HS-27A (cell line): Measurements from ENCODE around the gene KANSL3.
A peak's percentile ranks its signal among the peaks of the same experiment; 100 is the strongest.
"Not testable (repeated sequence)": the region's sequence is repeated elsewhere in the genome, so short reads cannot be mapped to it uniquely, and the experiment has no call there.

ENCODE experiments used
- DNase-seq: peaks from one replicate; pipeline ENCODE4 v3.0.0-alpha.2; 2012; ENCODE audit warnings: low read depth, missing footprints

Gene KANSL3

DNA sequence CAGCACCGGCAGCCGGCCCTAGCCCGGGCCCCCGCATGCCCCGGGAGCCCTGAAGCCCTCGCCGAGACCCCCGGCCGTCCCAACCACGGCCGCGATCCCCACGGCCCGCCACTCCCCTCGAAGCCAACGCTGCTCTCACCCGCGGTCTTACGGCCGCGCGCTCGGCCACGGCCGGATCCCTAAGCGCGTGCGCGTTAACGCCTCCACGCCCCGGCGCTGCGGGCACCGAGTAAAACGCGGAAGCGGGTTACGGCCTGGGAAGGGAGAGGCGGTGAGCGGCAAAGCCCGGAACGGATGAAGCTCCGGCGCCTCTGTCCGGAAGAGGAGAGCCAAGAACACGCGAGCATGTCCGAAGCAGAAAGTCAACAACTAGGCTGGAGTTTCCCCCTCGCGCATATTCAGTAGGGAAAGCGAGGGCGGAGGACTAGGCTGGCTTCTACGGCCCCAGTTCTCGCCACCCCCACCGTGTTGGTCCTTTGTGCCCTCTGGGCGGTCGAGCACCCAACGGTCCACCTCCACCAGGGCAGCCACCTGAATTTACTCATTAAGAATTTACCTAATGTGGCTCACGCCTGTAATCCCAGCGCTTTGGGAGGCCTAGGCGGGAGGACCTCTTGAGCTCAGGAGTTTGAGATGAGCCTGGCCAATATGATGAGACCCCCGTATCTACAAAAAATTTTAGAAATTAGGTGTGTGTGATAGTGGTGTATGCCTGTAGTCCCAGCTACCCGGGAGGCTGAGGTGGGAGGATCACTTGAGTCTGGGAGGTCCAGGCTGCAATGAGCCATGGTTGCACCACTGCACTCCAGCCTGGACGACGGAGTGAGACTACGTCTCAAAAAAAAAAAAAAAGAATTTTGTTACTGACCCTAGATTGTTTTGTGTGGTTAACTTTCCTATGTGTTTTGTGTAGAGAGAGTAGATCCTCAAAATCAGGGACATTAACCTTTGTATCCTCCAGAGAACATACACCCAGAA lies at the start of gene KANSL3:
KANSL3 (minus strand) TSS at position 169 of the 978 bp plus-strand sequence. CDS start 1,177 bp downstream, outside the sequence.
- peak; percentile 81 for DNase-seq

GRCh38 chr2:96687266-96687665 lies 49.2 kb upstream of the KANSL3 start:
- DNase-seq = no peak

DNA sequence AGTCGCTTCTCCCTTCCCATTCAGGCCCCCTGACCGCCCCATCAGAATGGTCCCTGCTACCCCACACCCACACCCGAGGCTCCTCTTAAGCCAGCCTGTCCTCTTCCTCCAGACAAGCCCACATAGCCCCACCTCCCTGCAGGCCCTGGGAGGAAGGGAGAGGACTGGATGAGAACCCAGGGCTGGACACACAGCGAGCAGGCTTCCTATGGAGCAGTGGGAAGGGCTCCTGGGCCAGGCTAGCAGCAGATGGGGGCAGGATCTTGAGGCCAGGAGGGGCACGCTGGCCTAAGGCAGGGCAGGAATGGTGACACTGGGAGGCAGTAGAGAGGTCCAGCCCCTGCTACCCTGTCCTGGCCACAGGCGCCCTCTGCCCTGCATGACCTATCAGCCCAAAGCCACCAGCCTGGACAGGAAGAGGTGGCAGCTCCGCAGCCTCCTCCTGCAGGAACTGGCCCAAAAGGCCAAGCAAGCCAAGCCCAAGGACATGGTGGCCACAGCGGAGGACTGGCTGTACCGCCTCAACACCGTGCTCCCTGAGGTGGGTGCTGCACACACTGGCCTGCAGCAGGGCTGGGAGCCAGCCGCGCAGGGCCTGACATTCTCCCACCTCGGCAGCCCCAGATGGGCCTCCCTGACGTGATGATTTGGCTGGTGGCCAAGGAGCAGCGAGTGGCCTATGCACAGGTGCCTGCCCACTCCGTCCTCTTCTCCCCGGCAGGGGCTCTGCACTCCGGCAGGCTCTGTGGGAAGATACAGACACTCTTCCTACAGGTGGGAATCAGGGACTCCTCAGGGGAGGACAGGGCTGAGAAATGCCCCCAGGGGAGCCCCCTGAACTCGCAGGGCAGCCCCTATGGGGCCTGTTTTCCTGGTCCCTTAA lies 47.7 kb upstream of the KANSL3 start:
- no peak for DNase-seq

GRCh38 chr2:96684883-96685576 lies 46.9 kb upstream of the KANSL3 start:
- DNase-seq = no peak

GRCh38 chr2:96683972-96684820 lies 46.1 kb upstream of the KANSL3 start:
- no peak for DNase-seq

DNA sequence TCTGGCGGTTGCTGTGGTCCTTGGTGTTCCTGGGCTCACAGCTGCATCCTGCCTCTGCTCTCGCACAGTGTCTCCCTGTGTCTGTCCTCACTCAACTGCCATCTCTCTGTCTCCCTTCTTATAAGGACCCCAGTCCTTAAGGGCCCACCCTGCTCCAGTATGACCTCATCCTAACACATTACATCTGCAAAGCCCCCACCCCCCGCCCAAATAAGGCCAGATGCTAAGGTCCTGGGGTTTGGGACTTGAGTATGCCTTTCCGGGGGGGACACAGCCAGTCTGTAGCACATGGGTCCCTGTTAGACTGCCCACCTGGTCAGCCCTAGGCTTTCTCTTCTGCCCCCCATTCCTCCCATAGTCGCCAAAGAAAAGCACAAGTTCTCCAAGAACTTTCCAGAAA lies 45.2 kb upstream of the KANSL3 start:
- DNase-seq = no peak

GRCh38 chr2:96681540-96681939 lies 43.4 kb upstream of the KANSL3 start:
- no peak for DNase-seq

GRCh38 chr2:96680561-96681141 lies 42.5 kb upstream of the KANSL3 start:
- no peak for DNase-seq

DNA sequence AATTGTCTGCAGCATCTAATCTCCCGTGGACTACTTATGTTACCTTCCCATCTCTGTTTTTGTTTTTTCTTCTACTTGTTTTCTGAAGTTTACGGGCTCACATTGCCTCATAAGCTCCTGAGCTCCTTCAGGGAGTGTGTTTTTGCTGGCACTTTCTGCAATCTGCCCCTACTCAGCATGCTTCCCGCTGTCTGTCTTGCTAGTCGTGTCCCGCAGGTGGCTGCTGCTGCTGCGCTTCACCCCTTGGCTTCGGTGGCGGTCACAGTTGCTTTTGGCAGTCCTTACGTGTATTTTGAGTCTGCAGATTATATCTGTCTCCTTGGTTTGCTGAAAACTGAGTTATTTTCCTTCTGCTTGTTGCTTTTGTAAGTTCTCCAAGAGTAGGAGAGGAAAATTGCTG lies 41.7 kb upstream of the KANSL3 start:
- DNase-seq = no peak

DNA sequence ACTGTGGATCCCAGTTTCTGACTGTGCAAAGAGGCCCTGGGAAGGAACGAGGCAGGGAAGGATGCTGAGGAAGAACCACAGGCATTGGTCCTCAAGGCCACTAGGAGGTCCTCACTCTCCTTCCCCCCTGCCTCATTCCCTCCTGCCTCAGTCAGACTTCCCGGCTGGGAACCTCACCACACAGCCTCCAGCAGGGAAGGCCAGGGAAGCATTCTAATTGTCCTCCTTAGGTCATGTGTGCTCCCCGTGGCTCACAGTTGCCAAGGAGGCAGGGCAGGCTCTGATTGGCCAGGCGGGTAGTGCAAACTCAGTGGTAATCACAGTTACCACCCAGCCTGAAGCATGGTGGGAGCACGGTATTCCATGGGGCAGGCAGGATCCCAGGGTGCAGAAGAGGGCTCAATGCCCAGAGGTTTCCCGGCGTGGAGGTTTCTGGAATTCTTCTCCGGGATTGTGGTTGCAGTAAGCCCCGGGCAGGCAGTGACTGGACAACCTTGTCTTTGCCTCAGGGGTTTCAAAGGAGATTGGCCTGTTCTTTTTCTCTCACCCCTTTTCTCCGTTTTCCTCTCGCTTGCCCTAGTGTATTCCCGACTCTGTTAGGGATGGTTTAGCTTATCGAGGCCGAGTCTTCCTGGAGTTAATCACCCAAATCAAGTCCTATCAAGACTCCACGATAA lies 31.6 kb upstream of the KANSL3 start:
- no peak for DNase-seq

DNA sequence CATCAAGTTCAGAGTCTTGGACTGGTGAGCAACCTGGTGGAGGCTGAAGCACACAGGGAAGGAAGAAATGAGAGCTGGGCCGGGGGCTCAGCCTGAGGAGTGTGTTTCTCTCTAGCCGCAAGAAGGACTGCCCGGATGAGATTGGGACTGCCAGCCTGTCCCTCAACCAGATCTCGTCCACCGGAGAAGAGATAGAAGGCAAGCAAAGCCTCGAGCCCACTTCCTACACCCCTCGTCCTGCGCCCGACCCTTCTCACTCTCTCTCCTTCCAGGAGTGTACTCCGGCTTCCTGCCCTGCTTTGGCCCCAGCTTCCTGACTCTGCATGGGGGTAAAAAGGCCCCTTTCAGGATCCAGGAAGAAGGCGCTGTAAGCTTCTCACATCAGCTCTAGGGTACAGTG lies 30.7 kb upstream of the KANSL3 start:
- DNase-seq = no peak

DNA sequence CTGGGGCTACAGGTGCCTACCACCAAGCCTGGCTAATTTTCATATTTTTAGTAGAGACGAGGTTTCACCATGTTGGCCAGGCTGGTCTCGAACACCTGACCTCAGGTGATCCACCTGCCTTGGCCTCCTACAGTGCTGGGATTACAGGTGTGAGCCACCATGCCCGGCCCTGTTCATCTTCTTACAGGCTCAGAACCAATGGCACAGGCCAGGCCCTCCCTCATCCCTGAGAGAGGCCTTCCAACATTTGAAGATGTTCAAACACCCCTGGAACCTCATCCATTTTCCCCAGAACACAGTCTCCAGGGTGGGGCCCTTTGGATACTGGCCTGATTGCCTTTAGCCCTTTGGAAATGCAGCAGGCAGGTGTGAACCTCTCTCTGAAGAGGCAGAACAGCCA lies 27.6 kb upstream of the KANSL3 start:
- not testable (repeated sequence) for DNase-seq

GRCh38 chr2:96665083-96665569 lies 27.0 kb upstream of the KANSL3 start:
- peak; percentile 87 for DNase-seq

GRCh38 chr2:96664366-96664925 lies 26.3 kb upstream of the KANSL3 start:
- DNase-seq = no peak

DNA sequence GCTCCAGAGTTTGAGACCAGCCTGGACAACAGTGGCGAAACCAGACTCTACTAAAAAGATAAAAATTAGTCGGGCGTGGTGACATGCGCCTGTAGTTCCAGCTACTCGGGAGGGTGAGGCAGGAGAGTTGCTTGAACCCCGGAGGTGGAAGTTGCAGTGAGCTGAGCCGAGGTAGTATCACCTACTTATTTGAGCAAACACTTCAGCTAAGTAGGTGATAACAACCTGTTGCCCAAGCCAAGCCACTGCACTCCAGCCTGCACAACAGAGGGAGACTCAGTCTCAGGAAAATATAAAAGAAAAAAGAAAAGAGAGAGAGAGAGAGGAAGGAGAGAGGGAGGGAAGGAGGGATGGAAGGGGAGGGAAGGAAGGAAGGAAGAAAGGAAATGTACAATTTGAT lies 25.7 kb upstream of the KANSL3 start:
- DNase-seq = no peak

DNA sequence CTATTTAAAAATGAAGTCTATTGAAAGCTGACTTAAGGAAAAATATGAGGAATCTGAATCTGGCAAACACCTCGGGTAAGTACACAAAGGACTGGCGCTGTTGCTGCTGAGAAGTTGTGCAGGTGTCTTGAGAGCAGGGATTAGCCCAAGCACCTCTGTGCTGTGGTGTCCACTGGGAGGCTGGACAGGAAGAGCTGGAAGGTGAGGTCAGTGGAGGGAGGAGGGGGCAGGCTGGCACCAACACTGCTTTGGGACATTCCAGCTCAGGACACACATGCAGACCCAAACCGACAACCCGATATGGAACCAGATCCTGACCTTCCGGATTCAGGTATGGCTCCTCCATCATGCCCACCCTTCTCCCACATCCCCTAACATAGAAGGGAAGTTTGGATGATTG lies 25.1 kb upstream of the KANSL3 start:
- no peak for DNase-seq

DNA sequence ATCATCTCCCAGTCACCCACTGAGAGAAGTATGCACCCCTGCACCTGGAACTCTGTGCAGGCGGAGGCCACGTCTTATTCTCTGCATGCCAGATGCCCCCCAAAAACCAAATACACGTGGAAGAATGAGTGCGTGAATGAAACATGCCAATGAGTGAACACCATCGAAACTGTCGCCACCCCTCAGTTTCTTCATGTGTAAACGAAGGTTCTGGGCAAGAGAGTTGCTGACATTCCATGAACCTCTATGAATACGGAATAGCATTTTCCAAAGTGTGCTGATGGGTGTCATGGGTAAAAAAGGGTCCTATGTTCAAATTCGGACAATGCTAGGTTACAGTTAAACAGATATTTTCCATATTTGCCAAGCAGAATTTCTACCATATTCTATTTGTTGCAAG lies 24.2 kb upstream of the KANSL3 start:
- no peak for DNase-seq

DNA sequence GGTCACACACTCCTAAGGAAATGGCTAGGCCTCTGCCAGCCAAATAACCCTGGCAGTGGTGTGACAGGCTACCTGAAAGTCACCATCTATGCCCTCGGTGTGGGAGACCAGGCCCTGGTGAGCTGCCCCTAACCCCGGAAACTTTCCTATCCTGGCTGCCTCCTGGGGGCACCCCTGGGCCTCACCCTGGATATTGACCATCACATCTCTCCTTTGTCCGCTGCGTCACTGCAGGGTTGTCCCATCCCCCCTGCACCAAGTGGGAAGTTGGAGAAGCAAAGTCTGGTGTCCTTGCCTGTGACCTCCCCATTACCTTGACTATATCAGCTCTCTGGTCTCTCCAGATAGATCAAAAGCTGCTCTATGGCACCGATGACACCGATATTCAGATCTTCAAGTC lies 23.2 kb upstream of the KANSL3 start:
- DNase-seq = no peak

- no peak for DNase-seq
Measured at GRCh38 chr2:96656540-96656939, 18.4 kb upstream of the KANSL3 start.

DNA sequence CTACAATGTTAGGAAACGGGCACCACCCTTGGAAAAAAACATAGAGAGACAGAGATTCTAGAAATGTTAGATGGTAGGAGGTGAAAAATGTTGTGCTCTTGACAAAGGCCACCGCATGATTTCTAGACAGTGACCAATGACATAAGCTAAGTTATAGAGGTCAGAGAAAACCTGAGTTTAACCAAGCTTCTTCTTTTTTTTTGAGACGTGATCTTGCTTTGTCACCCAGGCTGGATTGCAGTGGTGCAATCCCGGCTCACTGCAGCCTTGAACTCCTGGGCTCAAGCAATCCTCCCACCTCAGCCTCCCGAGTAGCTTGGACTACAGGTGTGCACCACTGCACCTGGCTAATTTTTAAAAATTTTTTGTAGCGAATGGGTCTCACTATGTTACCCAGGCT lies 17.4 kb upstream of the KANSL3 start:
- DNase-seq = no peak
